Karpas-422 (cell line): ENCODE data around the gene NEU3. TPM values are rescaled to one million over a fixed set of nuclear protein-coding genes. Genes with fewer than 3 reads are reported as not detected.
"Not testable (repeated sequence)": the region's sequence is repeated elsewhere in the genome, so short reads cannot be mapped to it uniquely, and the experiment has no call there.

Experiments
- DNase-seq: peaks from one replicate; pipeline ENCODE4 v3.0.0-alpha.2; 2015
- H2AFZ ChIP-seq: fragments of 200-600 bp; sonication (generic); 2 replicates; pipeline ENCODE4 v1.6.1; 2014; ENCODE audit warnings: antibody characterized with exemption, low read length, mixed read lengths
- H3K27ac ChIP-seq: fragments of 200-600 bp; sonication (generic); 2 replicates; pipeline ENCODE4 v1.5.1; 2014; ENCODE audit warnings: mild to moderate bottlenecking, low read length, moderate library complexity
- H3K27me3 ChIP-seq: fragments of 200-600 bp; sonication (generic); 2 replicates; pipeline ENCODE4 v1.6.1; 2014; ENCODE audit warnings: low read length, mixed read lengths
- H3K36me3 ChIP-seq: fragments of 200-600 bp; sonication (generic); 2 replicates; pipeline ENCODE4 v1.6.1; 2014; ENCODE audit warnings: low read length, mixed read lengths; ENCODE audit not compliant: insufficient read depth
- H3K4me1 ChIP-seq: fragments of 200-600 bp; sonication (generic); 2 replicates; pipeline ENCODE4 v1.6.1; 2014; ENCODE audit warnings: mild to moderate bottlenecking, low read length, mixed read lengths
- H3K4me2 ChIP-seq: fragments of 200-600 bp; sonication (generic); 2 replicates; pipeline ENCODE4 v1.6.1; 2014; ENCODE audit warnings: low read length, low read depth, mild to moderate bottlenecking; ENCODE audit not compliant: poor library complexity, severe bottlenecking
- H3K4me3 ChIP-seq: fragments of 200-600 bp; sonication (generic); 2 replicates; pipeline ENCODE4 v1.5.1; 2014; ENCODE audit warnings: mild to moderate bottlenecking, antibody characterized with exemption, low read length, mixed read lengths
- H3K79me2 ChIP-seq: fragments of 200-600 bp; sonication (generic); 2 replicates; pipeline ENCODE4 v1.6.1; 2014; ENCODE audit warnings: mild to moderate bottlenecking, low read length, mixed read lengths
- H3K9ac ChIP-seq: fragments of 200-600 bp; sonication (generic); 2 replicates; pipeline ENCODE4 v1.6.0; 2014; ENCODE audit warnings: low read length
- H3K9me2 ChIP-seq: fragments of 200-600 bp; sonication (generic), shearing (Covaris generic); replicated peaks from 2 replicates; pipeline ENCODE4 v1.6.0; 2014; ENCODE audit warnings: mild to moderate bottlenecking, low read length, moderate library complexity; ENCODE audit not compliant: insufficient read depth
- H3K9me3 ChIP-seq: fragments of 300-700, 200-600 bp; sonication (generic); 2 replicates; pipeline ENCODE4 v1.6.1; 2014; ENCODE audit warnings: low read length, mixed read lengths
- H4K20me1 ChIP-seq: fragments of 200-600 bp; sonication (generic); 2 replicates; pipeline ENCODE4 v1.6.1; 2014; ENCODE audit warnings: mild to moderate bottlenecking, antibody characterized with exemption, low read length, low read depth; ENCODE audit not compliant: insufficient read depth
- total RNA-seq: library from RNA; depleted of rRNA; stranded (reverse); fragments of >200 nt; shearing (Covaris generic); gene quantifications from 2 replicates; pipeline ENCODE4 v1.2.3, GENCODE V29; 2014; ENCODE audit warnings: low replicate concordance

The NEU3 gene
- total RNA-seq, 1 experiment from 2014 or later, result 103 TPM

DNA sequence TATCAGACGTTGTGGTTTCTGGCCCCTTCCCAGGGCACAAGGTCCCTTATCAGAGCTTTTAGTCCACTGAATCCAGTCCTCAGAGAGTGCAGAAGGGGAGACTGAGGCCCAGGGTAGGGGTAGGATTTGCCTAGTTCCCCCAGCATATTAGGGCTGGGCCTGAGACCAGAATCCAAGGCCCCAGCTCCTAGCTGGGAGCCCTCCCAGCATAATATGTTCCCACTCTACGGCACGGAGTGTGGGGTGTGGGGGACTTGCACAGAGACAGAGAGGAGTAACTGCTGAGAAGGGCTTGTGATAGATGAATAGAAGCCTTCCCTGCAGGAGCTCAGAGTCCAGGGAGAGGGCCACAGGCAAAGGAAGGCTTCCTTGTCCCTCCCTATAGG, 43.8 kb downstream of the NEU3 start:
- Histone ChIP-seq H3K4me1 (peaks cover 57% of the 10 kb centered on the region), H3K36me3 (peaks cover under 1% of the 10 kb centered on the region; the same call in 1 of the 2 replicates), H2AFZ (no peak overlapping the region), H3K27ac (no peak overlapping the region; the same call in 1 of the 2 replicates), H4K20me1 (no peaks in the 10 kb centered on the region), H3K27me3 (no peaks in the 10 kb centered on the region), H3K4me2 (no peak overlapping the region), H3K9ac (no peak overlapping the region), H3K4me3 (no peak overlapping the region), H3K9me3 (no peaks in the 10 kb centered on the region), H3K9me2 (no peaks in the 10 kb centered on the region), H3K79me2 (no peaks in the 10 kb centered on the region)
- DNase-seq, result no peak

DNA sequence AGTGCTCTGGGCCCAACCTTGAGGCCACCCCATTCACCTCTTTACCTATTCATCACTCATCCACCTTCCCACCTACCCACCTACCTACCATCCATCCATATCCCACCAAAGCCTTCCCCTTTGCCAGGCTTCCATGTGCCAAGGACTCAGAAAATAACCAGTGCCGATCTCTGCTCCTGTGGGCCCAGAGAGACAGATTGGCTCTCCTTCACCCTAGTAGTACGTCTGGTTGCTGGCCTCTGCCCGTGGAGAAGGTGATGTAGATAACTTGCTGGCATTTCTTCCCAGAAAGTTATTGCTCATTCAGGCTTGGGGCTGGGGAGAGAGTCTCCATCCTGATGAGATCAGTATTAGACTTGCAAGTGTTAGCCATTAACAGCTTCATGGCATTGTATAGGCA, 45.2 kb downstream of the NEU3 start:
- Histone ChIP-seq H3K27ac (peak overlapping the region; percentile 94), H3K9ac (no peak overlapping the region)
- DNase-seq, result no peak

DNA sequence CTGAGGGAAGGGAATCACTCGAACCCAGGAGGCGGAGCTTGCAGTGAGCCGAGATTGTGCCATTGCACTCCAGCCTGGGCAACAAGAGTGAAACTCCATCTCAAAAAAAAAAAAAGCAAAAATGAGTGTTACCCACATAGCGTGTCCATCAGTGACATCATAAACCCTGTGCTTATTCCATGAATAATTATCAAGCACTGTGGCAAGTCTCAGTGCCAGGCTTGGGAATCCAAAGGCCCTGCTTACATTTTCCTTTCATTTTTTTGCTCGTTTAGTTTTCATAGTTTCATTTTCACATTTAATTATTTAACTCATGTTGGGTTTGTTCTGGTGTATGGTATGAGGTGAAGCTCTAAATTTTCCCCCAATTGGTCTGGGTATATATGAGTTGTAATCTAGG, 46.5 kb downstream of the NEU3 start:
- H3K4me2 ChIP-seq, result peak overlapping the region; percentile 60
- no peaks in the 10 kb centered on the region for H4K20me1 ChIP-seq
- peaks cover 12% of the 10 kb centered on the region for H3K36me3 ChIP-seq
- peak overlapping the region; percentile 94 for H3K27ac ChIP-seq
- peak overlapping the region; percentile 60 for H3K9ac ChIP-seq
- H3K4me1 ChIP-seq, result peaks cover 36% of the 10 kb centered on the region
- no peak for DNase-seq
- no peaks in the 10 kb centered on the region for H3K9me3 ChIP-seq
- H3K9me2 ChIP-seq, result no peaks in the 10 kb centered on the region
- peak overlapping the region; percentile 36; the same call in 1 of the 2 replicates for H3K4me3 ChIP-seq
- no peaks in the 10 kb centered on the region for H3K79me2 ChIP-seq
- H3K27me3 ChIP-seq, result no peaks in the 10 kb centered on the region
- no peak overlapping the region for H2AFZ ChIP-seq

More for the DNA sequence above, 45.2 kb downstream of the NEU3 start:
- Histone ChIP-seq H3K9me3 (no peaks in the 10 kb centered on the region), H3K4me2 (no peak overlapping the region), H2AFZ (no peak overlapping the region), H3K27me3 (no peaks in the 10 kb centered on the region), H3K36me3 (peaks cover 7% of the 10 kb centered on the region), H3K9me2 (no peaks in the 10 kb centered on the region), H3K4me3 (no peak overlapping the region), H3K79me2 (no peaks in the 10 kb centered on the region), H3K4me1 (peaks cover 43% of the 10 kb centered on the region), H4K20me1 (no peaks in the 10 kb centered on the region)

DNA sequence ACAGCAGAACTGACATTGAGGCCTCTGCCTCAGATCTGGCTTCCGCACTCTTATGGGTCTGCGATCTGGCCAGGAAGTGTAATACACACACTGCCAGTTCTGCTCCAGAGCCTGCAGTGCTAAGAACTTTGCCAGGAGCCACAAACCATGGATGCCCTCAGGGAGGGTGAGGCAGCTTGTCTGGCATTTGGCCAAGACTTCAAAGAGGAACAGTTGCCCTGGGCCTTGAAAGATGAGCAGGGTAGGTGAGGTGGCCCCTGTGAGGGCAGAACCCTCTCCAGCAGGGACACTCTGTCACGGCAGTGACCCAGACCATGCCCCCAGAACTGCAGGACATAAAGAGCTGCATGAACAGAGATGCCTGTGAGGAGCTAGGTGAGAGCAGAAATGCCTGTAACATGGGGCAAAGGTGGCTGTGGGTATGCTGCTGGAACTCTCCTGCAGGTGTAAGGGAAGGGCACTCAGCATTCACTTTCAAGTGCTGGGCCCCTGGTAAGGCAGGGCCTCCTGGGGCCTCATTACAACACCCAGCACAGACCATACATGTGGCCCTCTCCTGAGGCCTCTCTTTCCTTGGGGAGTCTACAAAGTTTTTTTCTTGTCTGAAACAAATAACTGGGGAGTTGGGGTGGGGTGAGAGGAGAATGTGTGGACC, 47.3 kb downstream of the NEU3 start:
- Histone ChIP-seq H4K20me1 (no peaks in the 10 kb centered on the region), H3K4me2 (peak overlapping the region; percentile 60), H3K9me3 (no peaks in the 10 kb centered on the region), H3K9me2 (no peaks in the 10 kb centered on the region), H3K4me3 (peak overlapping the region; percentile 36; the same call in 1 of the 2 replicates), H2AFZ (no peak overlapping the region), H3K9ac (peak overlapping the region; percentile 60), H3K27ac (peak overlapping the region; percentile 94), H3K27me3 (no peaks in the 10 kb centered on the region), H3K36me3 (peaks cover 15% of the 10 kb centered on the region), H3K79me2 (no peaks in the 10 kb centered on the region), H3K4me1 (peaks cover 35% of the 10 kb centered on the region)
- DNase-seq, result peak; percentile 89

DNA sequence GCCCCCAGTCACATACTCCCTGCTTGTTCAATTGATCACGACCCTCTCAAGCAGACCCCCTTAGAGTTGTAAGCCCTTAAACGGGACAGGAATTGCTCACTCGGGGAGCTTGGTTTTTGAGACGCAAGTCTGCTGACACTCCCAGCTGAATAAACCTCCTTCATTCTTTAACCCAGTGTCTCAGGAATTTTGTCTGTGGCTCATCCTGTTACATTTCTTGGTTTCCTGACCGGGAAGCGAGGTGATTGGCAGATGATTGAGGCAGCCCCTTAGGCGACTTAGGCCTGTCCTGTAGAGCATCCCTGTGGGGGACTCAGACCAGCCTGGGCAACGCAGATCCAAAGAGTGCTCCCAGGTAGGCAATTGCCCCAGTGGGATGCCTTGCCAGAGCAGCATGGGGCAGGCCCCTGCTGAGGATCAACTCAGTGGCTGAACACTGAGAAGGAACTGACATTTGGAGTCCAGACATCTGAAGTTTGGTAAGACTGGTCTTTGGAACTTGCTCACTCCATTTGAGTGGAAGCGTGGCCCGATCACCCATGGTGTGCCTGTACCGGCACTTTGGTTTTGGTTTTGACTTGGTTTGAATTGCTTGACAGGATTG, 51.5 kb downstream of the NEU3 start:
- H3K9ac ChIP-seq, result no peak overlapping the region
- DNase-seq, result no peak

DNA sequence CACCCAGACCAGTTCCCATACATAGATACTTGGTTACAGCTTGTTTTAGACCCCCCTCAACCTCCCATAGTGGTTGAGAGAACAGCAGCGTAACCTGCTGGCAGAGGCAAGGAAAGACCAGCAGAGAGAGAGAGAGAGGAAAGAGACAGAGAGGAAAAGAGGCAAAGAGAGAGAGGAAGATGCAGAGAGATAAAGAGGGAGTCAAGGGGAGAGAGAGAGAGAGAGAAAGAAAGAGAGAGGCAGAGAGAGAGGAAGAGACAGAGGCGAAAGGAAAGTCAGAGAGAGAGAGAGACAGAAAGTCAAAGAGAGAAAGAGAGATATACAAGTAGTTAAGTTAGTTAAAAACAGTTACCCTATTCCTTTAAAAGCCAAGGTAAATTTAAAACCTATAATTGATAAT, 52.5 kb downstream of the NEU3 start:
- Histone ChIP-seq H3K4me2 (no peak overlapping the region), H3K27me3 (no peaks in the 10 kb centered on the region), H3K9ac (no peak overlapping the region), H4K20me1 (no peaks in the 10 kb centered on the region), H2AFZ (no peak overlapping the region), H3K79me2 (no peaks in the 10 kb centered on the region), H3K4me1 (peaks cover 13% of the 10 kb centered on the region), H3K36me3 (peaks cover 15% of the 10 kb centered on the region), H3K9me2 (no peaks in the 10 kb centered on the region), H3K27ac (no peak overlapping the region), H3K9me3 (no peaks in the 10 kb centered on the region), H3K4me3 (no peak overlapping the region)
- no peak for DNase-seq

More for the DNA sequence above, 51.5 kb downstream of the NEU3 start:
- Histone ChIP-seq H3K36me3 (peaks cover 15% of the 10 kb centered on the region), H3K27me3 (no peaks in the 10 kb centered on the region), H3K9me2 (no peaks in the 10 kb centered on the region), H3K4me1 (peaks cover 20% of the 10 kb centered on the region), H3K79me2 (no peaks in the 10 kb centered on the region), H3K27ac (no peak overlapping the region), H2AFZ (no peak overlapping the region), H3K4me3 (no peak overlapping the region), H3K9me3 (no peaks in the 10 kb centered on the region), H3K4me2 (no peak overlapping the region), H4K20me1 (no peaks in the 10 kb centered on the region)

DNA sequence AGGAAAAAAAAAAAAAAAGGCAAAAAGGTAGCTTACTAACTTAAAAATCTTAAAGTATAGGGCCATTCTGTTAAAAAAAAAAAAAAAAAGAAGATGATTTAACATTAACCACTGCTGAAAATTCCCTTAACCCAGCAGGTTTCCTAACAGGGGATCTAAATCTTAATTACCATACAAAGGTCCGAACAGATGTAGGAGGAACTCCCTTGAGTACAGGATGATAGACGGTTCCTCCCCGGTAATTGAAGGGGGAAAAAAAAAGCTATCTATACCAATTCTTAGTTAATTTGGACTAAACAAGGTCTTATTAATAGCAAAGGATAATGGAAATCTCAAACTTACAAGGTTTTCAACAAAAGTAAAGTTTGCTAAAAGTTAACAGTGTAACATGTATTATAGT, 53.1 kb downstream of the NEU3 start:
- not testable (repeated sequence) for H3K4me2 ChIP-seq, DNase-seq, H3K27ac ChIP-seq, H3K4me1 ChIP-seq, H3K9ac ChIP-seq, H4K20me1 ChIP-seq, H3K9me2 ChIP-seq, H3K27me3 ChIP-seq, H2AFZ ChIP-seq, H3K4me3 ChIP-seq, H3K9me3 ChIP-seq, H3K79me2 ChIP-seq
- peaks cover 15% of the 10 kb centered on the region for H3K36me3 ChIP-seq

DNA sequence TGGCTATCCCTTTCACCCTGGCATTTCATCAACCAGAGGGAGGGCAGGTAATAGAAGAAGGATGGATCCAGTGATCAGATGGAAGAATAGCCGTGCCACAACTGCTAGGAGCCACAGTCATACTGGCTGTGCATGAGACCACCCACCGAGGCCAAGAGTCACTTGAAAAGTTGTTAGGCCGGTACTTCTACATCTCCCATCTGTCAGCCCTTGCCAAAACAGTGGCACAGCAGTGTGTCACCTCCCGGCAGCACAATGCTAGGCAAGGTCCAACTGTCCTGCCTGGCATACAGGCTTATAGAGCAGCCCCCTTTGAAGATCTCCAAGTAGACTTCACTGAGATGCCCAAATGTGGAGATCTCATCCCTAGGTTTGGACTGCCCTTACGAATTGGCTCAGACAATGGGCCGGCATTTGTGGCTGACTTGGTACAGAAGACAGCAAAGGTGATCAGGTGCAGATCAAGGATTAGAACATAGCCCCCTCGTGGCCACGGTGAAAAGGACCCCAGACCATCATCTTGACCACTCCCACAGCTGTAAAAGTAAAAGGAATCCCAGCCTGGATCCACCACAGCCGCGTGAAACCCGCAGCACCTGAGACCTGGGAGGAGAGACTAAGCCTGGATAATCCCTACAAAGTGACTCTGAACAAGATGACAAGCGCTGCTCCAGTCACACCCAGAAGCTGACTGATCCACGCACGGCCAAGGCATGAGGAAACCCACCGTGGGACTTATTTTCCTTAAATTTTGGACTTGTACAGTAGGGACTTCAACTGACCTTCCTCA, 55.8 kb downstream of the NEU3 start:
- H3K79me2 ChIP-seq, H3K4me3 ChIP-seq, H3K27ac ChIP-seq, H3K4me2 ChIP-seq, H3K36me3 ChIP-seq, H4K20me1 ChIP-seq, H3K9me3 ChIP-seq, DNase-seq, H2AFZ ChIP-seq, H3K27me3 ChIP-seq, H3K9ac ChIP-seq, H3K9me2 ChIP-seq: not testable (repeated sequence)
- H3K4me1 ChIP-seq, result peaks cover 22% of the 10 kb centered on the region
